HEK293 (cell line): ENCODE results near the gene CYRIA.

Experiments
- CTCF ChIA-PET: fragments of 350-600 bp; formaldehyde crosslinking; extraction: SDS; loops from one replicate; lab custom pipeline; 2021; ENCODE audit warnings: antibody characterized with exemption; lab: Yijun Ruan, JAX
- POLR2A ChIA-PET: fragments of 300-600 bp; formaldehyde crosslinking; extraction: SDS; loops from one replicate; lab custom pipeline; 2020; ENCODE audit warnings: antibody characterized with exemption, inconsistent platforms; lab: Yijun Ruan, JAX
- H3K27ac ChIP-seq: fragments of 200-500 bp; sonication (Bioruptor generic); 2 replicates; pipeline ENCODE4 v1.5.1; 2014; ENCODE audit warnings: low read depth, low read length, control low read depth, inconsistent platforms; ENCODE audit errors: extremely low read depth
- H3K36me3 ChIP-seq, 2 experiments: fragments of 200-500 bp in 1 of 2; sonication (Bioruptor generic) in 1 of 2; 1 replicate in 1 of 2; 2 replicates in 1 of 2; pipeline ENCODE4 v1.5.1; 2014 to 2017; ENCODE audit warnings: inconsistent platforms in 2 of 2, low read length in 2 of 2; ENCODE audit not compliant: control insufficient read depth in 2 of 2, insufficient read depth in 1 of 2
- H3K4me1 ChIP-seq: fragments of 200-500 bp; sonication (Bioruptor generic); 2 replicates; pipeline ENCODE4 v1.5.1; 2014; ENCODE audit warnings: mild to moderate bottlenecking, low read length, inconsistent platforms; ENCODE audit not compliant: control insufficient read depth, insufficient read depth
- H3K4me3 ChIP-seq: 2 replicates; pipeline ENCODE4 v1.5.1; 2011; ENCODE audit warnings: low read depth, mild to moderate bottlenecking, control low read depth, low read length, moderate library complexity
- H3K9me3 ChIP-seq: fragments of 200-500 bp; sonication (Bioruptor generic); 2 replicates; pipeline ENCODE4 v1.5.1; 2014; ENCODE audit warnings: low read depth, low read length, inconsistent platforms; ENCODE audit not compliant: control insufficient read depth, insufficient read depth
- BCL11B ChIP-seq: fragments of 450-650 bp; formaldehyde crosslinking; IDR thresholded peaks from 2 replicates; pipeline ENCODE4 v1.5.1; 2016; ENCODE audit warnings: low read depth, missing biosample characterization, missing genetic modification characterization
- GLIS2 ChIP-seq: fragments of 450-650 bp; formaldehyde crosslinking; IDR thresholded peaks from 2 replicates; pipeline ENCODE4 v1.5.1; 2016; ENCODE audit warnings: missing biosample characterization, missing genetic modification characterization
- HOXD13 ChIP-seq: sonication (generic); formaldehyde crosslinking; IDR thresholded peaks from 2 replicates; pipeline ENCODE4 v1.8.0; 2022; ENCODE audit warnings: missing genetic modification reagents, borderline replicate concordance
- KLF9 ChIP-seq: fragments of 450-650 bp; formaldehyde crosslinking; IDR thresholded peaks from 2 replicates; pipeline ENCODE4 v1.5.1; 2016; ENCODE audit warnings: missing biosample characterization, missing genetic modification characterization, low read depth
- MEIS1 ChIP-seq: sonication (generic); formaldehyde crosslinking; IDR thresholded peaks from 2 replicates; pipeline ENCODE4 v1.8.1; 2022; ENCODE audit warnings: missing genetic modification reagents, mild to moderate bottlenecking, borderline replicate concordance
- SALL2 ChIP-seq: fragments of 450-650 bp; formaldehyde crosslinking; IDR thresholded peaks from 2 replicates; pipeline ENCODE4 v1.5.0; 2017; ENCODE audit warnings: missing biosample characterization, mild to moderate bottlenecking, missing genetic modification characterization, borderline replicate concordance
- SCRT2 ChIP-seq: fragments of 450-650 bp; formaldehyde crosslinking; IDR thresholded peaks from 2 replicates; pipeline ENCODE4 v1.5.1; 2016; ENCODE audit warnings: missing biosample characterization, missing genetic modification characterization
- ZNF10 ChIP-seq: fragments of 450-650 bp; formaldehyde crosslinking; IDR thresholded peaks from 2 replicates; pipeline ENCODE4 v1.5.1; 2017; ENCODE audit warnings: missing biosample characterization, missing genetic modification characterization
- ZNF23 ChIP-seq: fragments of 450-650 bp; formaldehyde crosslinking; IDR thresholded peaks from 2 replicates; pipeline ENCODE4 v1.5.1; 2016; ENCODE audit warnings: missing biosample characterization, missing genetic modification characterization, borderline replicate concordance
- ZNF266 ChIP-seq: fragments of 450-650 bp; formaldehyde crosslinking; IDR thresholded peaks from 2 replicates; pipeline ENCODE4 v1.5.1; 2016; ENCODE audit warnings: missing biosample characterization, missing genetic modification characterization, low read depth
- ZNF350 ChIP-seq: fragments of 450-650 bp; formaldehyde crosslinking; IDR thresholded peaks from 2 replicates; pipeline ENCODE4 v1.5.0; 2017; ENCODE audit warnings: missing biosample characterization, mild to moderate bottlenecking, missing genetic modification characterization
- ZNF354C ChIP-seq: fragments of 450-650 bp; formaldehyde crosslinking; IDR thresholded peaks from 2 replicates; pipeline ENCODE4 v1.5.1; 2016; ENCODE audit warnings: missing biosample characterization, missing genetic modification characterization, low read depth, borderline replicate concordance
- ZNF391 ChIP-seq: fragments of 450-650 bp; formaldehyde crosslinking; IDR thresholded peaks from 2 replicates; pipeline ENCODE4 v1.5.1; 2016; ENCODE audit warnings: low read depth, missing biosample characterization, missing genetic modification characterization, borderline replicate concordance
- ZNF510 ChIP-seq: fragments of 450-650 bp; formaldehyde crosslinking; IDR thresholded peaks from 2 replicates; pipeline ENCODE4 v1.5.1; 2018; ENCODE audit warnings: mild to moderate bottlenecking, missing genetic modification characterization, missing biosample characterization; ENCODE audit not compliant: insufficient replicate concordance
- ZNF521 ChIP-seq: fragments of 450-650 bp; formaldehyde crosslinking; IDR thresholded peaks from 2 replicates; pipeline ENCODE4 v1.5.1; 2017; ENCODE audit warnings: missing biosample characterization, mild to moderate bottlenecking, missing genetic modification characterization
- ZNF529 ChIP-seq: fragments of 450-650 bp; formaldehyde crosslinking; IDR thresholded peaks from 2 replicates; pipeline ENCODE4 v1.5.1; 2017; ENCODE audit warnings: missing genetic modification characterization, missing biosample characterization; ENCODE audit not compliant: insufficient replicate concordance
- ZNF548 ChIP-seq: fragments of 450-650 bp; formaldehyde crosslinking; IDR thresholded peaks from 2 replicates; pipeline ENCODE4 v1.5.1; 2016; ENCODE audit warnings: missing biosample characterization, missing genetic modification characterization
- ZNF558 ChIP-seq: fragments of 450-650 bp; formaldehyde crosslinking; IDR thresholded peaks from 2 replicates; pipeline ENCODE4 v1.5.1; 2016; ENCODE audit warnings: missing biosample characterization, missing genetic modification characterization
- ZNF610 ChIP-seq: fragments of 450-650 bp; formaldehyde crosslinking; IDR thresholded peaks from 2 replicates; pipeline ENCODE4 v1.5.1; 2016; ENCODE audit warnings: missing biosample characterization, missing genetic modification characterization, borderline replicate concordance
- ZNF658 ChIP-seq: fragments of 450-650 bp; formaldehyde crosslinking; IDR thresholded peaks from 2 replicates; pipeline ENCODE4; 2016; ENCODE audit warnings: missing biosample characterization, missing genetic modification characterization
- ZNF692 ChIP-seq: fragments of 450-650 bp; formaldehyde crosslinking; IDR thresholded peaks from 2 replicates; pipeline ENCODE4 v1.5.1; 2016; ENCODE audit warnings: missing biosample characterization, missing genetic modification characterization
- ZNF704 ChIP-seq: fragments of 450-650 bp; formaldehyde crosslinking; IDR thresholded peaks from 2 replicates; pipeline ENCODE4 v1.5.1; 2016; ENCODE audit warnings: missing biosample characterization, missing genetic modification characterization
- ZNF777 ChIP-seq: fragments of 450-650 bp; formaldehyde crosslinking; IDR thresholded peaks from 2 replicates; pipeline ENCODE4 v1.5.1; 2017; ENCODE audit warnings: missing biosample characterization, missing genetic modification characterization, borderline replicate concordance
- ZSCAN30 ChIP-seq: fragments of 450-650 bp; IDR thresholded peaks from 2 replicates; pipeline ENCODE4 v1.5.1; 2018; ENCODE audit warnings: missing biosample characterization, mild to moderate bottlenecking, missing genetic modification characterization, moderate library complexity
- TF ChIP-seq, protein P1 (sequence below): fragments of 450-650 bp; formaldehyde crosslinking; IDR thresholded peaks from 2 replicates; pipeline ENCODE4 v1.5.1; 2016; ENCODE audit warnings: missing biosample characterization, missing genetic modification characterization

CYRIA gene

GRCh38 chr2:16709769-16710168 is 44.1 kb upstream of the CYRIA start:
- no peaks in the 10 kb centered on the region for H3K9me3 ChIP-seq
- H3K27ac ChIP-seq = no peak overlapping the region
- no peaks in the 10 kb centered on the region for H3K36me3 ChIP-seq
- ChIA-PET POLR2A (no interaction called here), CTCF (no interaction called here)
- TF ChIP-seq SCRT2 (tag by site-specific recombination) (no peak), ZSCAN30 (no peak), GLIS2 (tag by site-specific recombination) (no peak), ZNF23 (tag by site-specific recombination) (no peak), ZNF692 (tag by site-specific recombination) (no peak), BCL11B (tag by site-specific recombination) (no peak), ZNF521 (tag by site-specific recombination) (no peak), ZNF658 (tag by site-specific recombination) (no peak), ZNF354C (no peak), ZNF704 (tag by site-specific recombination) (no peak)
- H3K4me1 ChIP-seq = no peaks in the 10 kb centered on the region
- H3K4me3 ChIP-seq = no peak overlapping the region

DNA sequence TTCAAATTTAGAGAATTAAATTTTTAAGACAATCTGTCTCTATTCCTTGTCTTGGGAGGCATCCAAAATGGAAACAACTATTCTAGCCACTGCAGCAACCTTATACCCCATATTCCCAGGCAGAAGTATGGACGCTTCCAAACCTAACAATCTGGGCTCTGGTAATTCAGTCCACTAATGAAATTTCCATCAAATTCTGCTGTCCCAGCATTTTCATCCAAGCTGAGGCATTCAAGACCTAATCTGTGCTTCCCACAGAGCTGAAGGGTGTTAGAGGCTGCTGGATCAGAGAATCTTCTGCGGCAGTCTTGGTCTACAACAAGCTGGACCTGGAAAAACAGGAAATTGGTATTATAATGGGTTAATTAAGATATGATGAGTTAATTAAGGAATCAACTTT is 42.5 kb upstream of the CYRIA start:
- H3K36me3 ChIP-seq = no peaks in the 10 kb centered on the region
- TF ChIP-seq ZNF558 (tag by site-specific recombination) (no peak), ZNF548 (tag by site-specific recombination) (no peak), SALL2 (no peak), MEIS1 (no peak), ZSCAN30 (no peak), ZNF266 (no peak), HOXD13 (CRISPR knock-in tag) (no peak), ZNF777 (tag by site-specific recombination) (no peak), KLF9 (tag by site-specific recombination) (no peak), ZNF10 (tag by site-specific recombination) (no peak), ZNF391 (tag by site-specific recombination) (no peak), ZNF529 (no peak), ZNF350 (no peak), ZNF610 (no peak), ZNF510 (no peak)
- TF ChIP-seq, protein P1, sequence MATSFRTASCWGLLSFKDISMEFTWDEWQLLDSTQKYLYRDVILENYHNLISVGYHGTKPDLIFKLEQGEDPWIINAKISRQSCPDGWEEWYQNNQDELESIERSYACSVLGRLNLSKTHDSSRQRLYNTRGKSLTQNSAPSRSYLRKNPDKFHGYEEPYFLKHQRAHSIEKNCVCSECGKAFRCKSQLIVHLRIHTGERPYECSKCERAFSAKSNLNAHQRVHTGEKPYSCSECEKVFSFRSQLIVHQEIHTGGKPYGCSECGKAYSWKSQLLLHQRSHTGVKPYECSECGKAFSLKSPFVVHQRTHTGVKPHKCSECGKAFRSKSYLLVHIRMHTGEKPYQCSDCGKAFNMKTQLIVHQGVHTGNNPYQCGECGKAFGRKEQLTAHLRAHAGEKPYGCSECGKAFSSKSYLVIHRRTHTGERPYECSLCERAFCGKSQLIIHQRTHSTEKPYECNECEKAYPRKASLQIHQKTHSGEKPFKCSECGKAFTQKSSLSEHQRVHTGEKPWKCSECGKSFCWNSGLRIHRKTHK (tag by site-specific recombination) = no peak
- H3K4me1 ChIP-seq = no peaks in the 10 kb centered on the region
- H3K4me3 ChIP-seq = no peak overlapping the region
- ChIA-PET CTCF (interaction anchor here (0.6 kb wide), 1 partner anchor 192 kb away, joined by 3 read pairs; no protein-coding TSS in a partner anchor), POLR2A (no interaction called here)
- H3K27ac ChIP-seq = no peak overlapping the region
- H3K9me3 ChIP-seq = no peaks in the 10 kb centered on the region
